Peyer's patch (tissue), 4 donors: ENCODE measurements around the gene ACOD1.

ENCODE experiments used
- CTCF ChIP-seq, 6 experiments: fragments of 450-650 bp in 4 of 6; fragments of 200-600 bp in 2 of 6; sonication (generic) in 1 of 6; IDR thresholded peaks; one replicate each; pipeline ENCODE4 v1.5.1; 2017 to 2019; ENCODE audit warnings: antibody characterized with exemption in 6 of 6, mild to moderate bottlenecking in 3 of 6, moderate library complexity in 1 of 6
- POLR2A ChIP-seq, 2 donors: fragments of 450-650 bp; IDR thresholded peaks; one replicate each; pipeline ENCODE4 v1.5.1; 2017; ENCODE audit warnings: antibody characterized with exemption in 2 of 2, mild to moderate bottlenecking in 2 of 2, moderate library complexity in 2 of 2

- no peak for TF ChIP-seq CTCF (IDR thresholded peaks at IDR 0.05)
- no peak for TF ChIP-seq POLR2A (IDR thresholded peaks at IDR 0.05)
These were observed 19.7 kb downstream of the ACOD1 start for GRCh38 chr13:76968041-76968440.
